ENCODE results near the gene CCT7.

Gene CCT7

GRCh38 chr2:73185965-73186364 lies 48.1 kb upstream of the CCT7 start:
- POLR2A ChIA-PET: no interaction called here
- CTCF ChIA-PET: interaction anchor here (0.7 to 1.5 kb wide), 3 partner anchors 9 to 100 kb away, joined by 3 to 9 read pairs (median 4); no protein-coding TSS in a partner anchor

GRCh38 chr2:73187549-73187948 lies 46.6 kb upstream of the CCT7 start:
- Histone ChIP-seq H3K4me1 (ENCODE audit: control insufficient read depth, insufficient read depth, low read length) (no peaks in the 10 kb centered on the region), H3K27ac (ENCODE audit: extremely low read depth, low read depth, low read length) (no peak overlapping the region), H3K36me3 (ENCODE audit: control insufficient read depth in 2 of 2, insufficient read depth in 1 of 2, low read length in 2 of 2) (no peaks in the 10 kb centered on the region), H3K4me3 (ENCODE audit: low read depth, low read length) (no peak overlapping the region), H3K9me3 (ENCODE audit: control insufficient read depth, insufficient read depth, low read depth, low read length) (no peaks in the 10 kb centered on the region)
- CTCF ChIA-PET: interaction anchor here (0.5 to 4.0 kb wide), 4 partner anchors 8 to 295 kb away, joined by 3 to 23 read pairs (median 6); no protein-coding TSS in a partner anchor
- TF ChIP-seq ZNF155 (tag by site-specific recombination; IDR thresholded peaks at IDR 0.05) (no peak), ZNF501 (tag by site-specific recombination; IDR thresholded peaks at IDR 0.05) (no peak), ZNF175 (tag by site-specific recombination; IDR thresholded peaks at IDR 0.05) (no peak), ZNF513 (tag by site-specific recombination; IDR thresholded peaks at IDR 0.05) (no peak), ZNF398 (tag by site-specific recombination; IDR thresholded peaks at IDR 0.05) (no peak), SCRT1 (tag by site-specific recombination; IDR thresholded peaks at IDR 0.05; ENCODE audit: borderline replicate concordance) (no peak), ZNF350 (tag by site-specific recombination; IDR thresholded peaks at IDR 0.05) (no peak), ZNF544 (tag by site-specific recombination; IDR thresholded peaks at IDR 0.05) (no peak), KLF17 (tag by site-specific recombination; IDR thresholded peaks at IDR 0.05) (no peak), GLI2 (tag by site-specific recombination; IDR thresholded peaks at IDR 0.05; ENCODE audit: borderline replicate concordance, low read depth) (no peak), PRDM6 (tag by site-specific recombination; IDR thresholded peaks at IDR 0.05) (no peak), OVOL3 (tag by site-specific recombination; IDR thresholded peaks at IDR 0.05) (no peak), TRIM28 (IDR thresholded peaks at IDR 0.05; ENCODE audit: borderline replicate concordance, low read length) (no peak), ZNF335 (tag by site-specific recombination; conservative IDR thresholded peaks at IDR 0.05) (no peak), ZNF560 (tag by site-specific recombination; IDR thresholded peaks at IDR 0.05; ENCODE audit: borderline replicate concordance) (no peak), ZNF692 (tag by site-specific recombination; IDR thresholded peaks at IDR 0.05) (no peak), ZNF148 (tag by site-specific recombination; IDR thresholded peaks at IDR 0.05; ENCODE audit: borderline replicate concordance) (no peak)
- POLR2A ChIA-PET: no interaction called here

More at GRCh38 chr2:73185965-73186364, 48.1 kb upstream of the CCT7 start:
- H3K4me1 ChIP-seq (ENCODE audit: control insufficient read depth, insufficient read depth, low read length): no peaks in the 10 kb centered on the region
- TF ChIP-seq ZNF175 (tag by site-specific recombination; IDR thresholded peaks at IDR 0.05): no peak
- no peak for TF ChIP-seq ZNF423 (tag by site-specific recombination; IDR thresholded peaks at IDR 0.05)
- no peak overlapping the region for H3K4me3 ChIP-seq (ENCODE audit: low read depth, low read length)
- no peaks in the 10 kb centered on the region for H3K9me3 ChIP-seq (ENCODE audit: control insufficient read depth, insufficient read depth, low read depth, low read length)
- no peak overlapping the region for H3K27ac ChIP-seq (ENCODE audit: extremely low read depth, low read depth, low read length)
- H3K36me3 ChIP-seq (ENCODE audit: control insufficient read depth in 2 of 2, insufficient read depth in 1 of 2, low read length in 2 of 2): no peaks in the 10 kb centered on the region

All from HEK293 (cell line).